Measurements from ENCODE around the gene KRTAP5-1.

DNA sequence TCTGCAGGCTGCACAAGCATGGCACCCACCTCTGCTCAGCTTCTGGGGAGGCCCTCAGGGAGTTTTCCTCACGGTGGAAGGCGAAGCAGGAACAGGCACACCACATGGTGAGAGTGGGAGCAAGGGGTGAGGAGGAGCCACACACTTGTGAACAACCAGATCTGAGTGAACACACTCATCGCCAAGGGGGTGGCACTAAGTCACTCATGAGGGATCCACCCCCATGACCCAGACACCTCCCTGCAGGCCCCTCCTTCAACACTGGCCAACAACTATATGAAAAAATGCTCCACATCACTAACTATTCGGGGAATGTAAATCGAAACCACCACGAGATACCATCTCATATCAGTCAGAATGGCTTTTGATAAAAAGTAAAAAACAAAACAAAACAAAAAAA lies 13.7 kb upstream of the KRTAP5-1 start:
- TF ChIP-seq CTCF (IDR thresholded peaks at IDR 0.05; ENCODE audit: low read depth, low read length), result no peak
- no peak for TF ChIP-seq POLR2A (IDR thresholded peaks at IDR 0.05; ENCODE audit: extremely low read depth, insufficient read length)

Measured in NB4 (cell line).